ENCODE results near the gene METTL13. TPM values are rescaled to one million over a fixed set of nuclear protein-coding genes. Genes with fewer than 3 reads are reported as not detected.

METTL13 gene
- total and polyA plus RNA-seq, 9 of the 15 experiments (the other 6 are each of a cell fraction or from before 2014, with no cell fraction given), result 18.9 to 78.9 (median 54.9) TPM

GRCh38 chr1:171762143-171762563, 19.3 kb upstream of the METTL13 start (continued):
- TF ChIP-seq ZNF134 (CRISPR knock-in tag; conservative IDR thresholded peaks at IDR 0.05), result no peak
- no peak for TF ChIP-seq ZNF696 (CRISPR knock-in tag; conservative IDR thresholded peaks at IDR 0.05)
- no peak for TF ChIP-seq MTA2 (IDR thresholded peaks at IDR 0.05; ENCODE audit: low read depth)
- no peak for TF ChIP-seq RBM34 (IDR thresholded peaks at IDR 0.05; ENCODE audit: borderline replicate concordance, insufficient read depth, low read length)
- no peak for TF ChIP-seq SMARCA5 (IDR thresholded peaks at IDR 0.05)
- 0 out of 2 replicates have a peak, but pooled peaks have one; percentile 8 for TF ChIP-seq HCFC1 (IDR thresholded peaks at IDR 0.05; ENCODE audit: low read depth, low read length)
- 0 out of 2 replicates have a peak, but pooled peaks have one; percentile 18 for TF ChIP-seq ZBTB2 (IDR thresholded peaks at IDR 0.05)
- no peak for TF ChIP-seq TEAD1 (CRISPR knock-in tag; IDR thresholded peaks at IDR 0.05)
- TF ChIP-seq HSF4 (CRISPR knock-in tag; IDR thresholded peaks at IDR 0.05; ENCODE audit: borderline replicate concordance), result no peak
- TF ChIP-seq PRDM10 (IDR thresholded peaks at IDR 0.05; ENCODE audit: partially characterized antibody), result no peak
- no peak for TF ChIP-seq ZNF766 (CRISPR knock-in tag; conservative IDR thresholded peaks at IDR 0.05)
- no peak for TF ChIP-seq ZNF3 (CRISPR knock-in tag; IDR thresholded peaks at IDR 0.05)
- TF ChIP-seq CTBP1 (IDR thresholded peaks at IDR 0.05; ENCODE audit: borderline replicate concordance), result peak; percentile 76
- no peak for TF ChIP-seq ARID2 (IDR thresholded peaks at IDR 0.05)
- no peak for TF ChIP-seq RBM14 (IDR thresholded peaks at IDR 0.05; ENCODE audit: borderline replicate concordance, insufficient read depth, low read depth, low read length)
- TF ChIP-seq RNF2 (IDR thresholded peaks at IDR 0.05), result 0 out of 2 replicates have a peak, but pooled peaks have one; percentile 28
- TF ChIP-seq TCF3 (CRISPR knock-in tag; IDR thresholded peaks at IDR 0.05), result peak; percentile 83
- TF ChIP-seq MECOM (CRISPR knock-in tag; IDR thresholded peaks at IDR 0.05), result 0 out of 2 replicates have a peak, but pooled peaks have one; percentile 45
- TF ChIP-seq NCOA4 (IDR thresholded peaks at IDR 0.05; ENCODE audit: partially characterized antibody), result no peak
- no peak for TF ChIP-seq NFIC (IDR thresholded peaks at IDR 0.05)
- no peak for TF ChIP-seq ZNF384 (IDR thresholded peaks at IDR 0.05; ENCODE audit: low read depth, low read length)
- TF ChIP-seq ZNF217 (CRISPR knock-in tag; IDR thresholded peaks at IDR 0.05), result no peak
- TF ChIP-seq ZC3H8 (IDR thresholded peaks at IDR 0.05), result 0 out of 2 replicates have a peak, but pooled peaks have one; percentile 14
- TF ChIP-seq MTF1 (CRISPR knock-in tag; IDR thresholded peaks at IDR 0.05; ENCODE audit: borderline replicate concordance), result no peak
- TF ChIP-seq TSC22D4 (tag; IDR thresholded peaks at IDR 0.05), result no peak
- 0 out of 2 replicates have a peak, but pooled peaks have one; percentile 25 for TF ChIP-seq MYC (IDR thresholded peaks at IDR 0.05; ENCODE audit: low read depth, low read length)
- TF ChIP-seq MYC (CRISPR knock-in tag; IDR thresholded peaks at IDR 0.05; ENCODE audit: borderline replicate concordance, low read depth), result no peak
- TF ChIP-seq PTRF (tag; IDR thresholded peaks at IDR 0.05), result no peak
